Transverse colon (tissue), 4 donors: ENCODE results near the gene FAM241A. TPM values are rescaled to one million over a fixed set of nuclear protein-coding genes. Genes with fewer than 3 reads are reported as not detected.

Experiments
- DNase-seq: peaks from one replicate; pipeline ENCODE4 v3.0.0-alpha.2; 2019
- H3K27ac ChIP-seq, 4 donors: fragments of 200-600 bp; sonication (generic); 2 replicates each; pipeline ENCODE4 v1.5.1; 2016 to 2018; ENCODE audit warnings: inconsistent platforms in 4 of 4
- H3K27me3 ChIP-seq: fragments of 200-600 bp; sonication (generic); 2 replicates; pipeline ENCODE4 v1.5.1; 2017; ENCODE audit warnings: inconsistent platforms
- H3K36me3 ChIP-seq, 4 donors: fragments of 200-600 bp; sonication (generic); 2 replicates each; pipeline ENCODE4 v1.5.1; 2017 to 2019; ENCODE audit warnings: inconsistent platforms in 4 of 4
- H3K4me1 ChIP-seq, 4 donors: fragments of 200-600 bp; sonication (generic); 2 replicates each; pipeline ENCODE4 v1.5.1; 2017 to 2020; ENCODE audit warnings: inconsistent platforms in 4 of 4
- H3K4me3 ChIP-seq, 4 donors: fragments of 200-600 bp; sonication (generic); 1 replicate in 1 of 4; 2 replicates in 3 of 4; pipeline versions ENCODE4 v1.5.1 to v1.6.1; 2017 to 2019; ENCODE audit warnings: inconsistent platforms in 4 of 4
- H3K9me3 ChIP-seq, 2 donors: fragments of 200-600 bp; sonication (generic); 2 replicates each; pipeline ENCODE4 v1.5.1; 2017 to 2019; ENCODE audit warnings: inconsistent platforms in 2 of 2
- EP300 ChIP-seq: sonication (generic); formaldehyde crosslinking; IDR thresholded peaks from one replicate; pipeline ENCODE4 v1.6.1; 2017; ENCODE audit warnings: antibody characterized with exemption, low read depth
- POLR2A ChIP-seq: fragments of 450-650 bp; IDR thresholded peaks from one replicate; pipeline ENCODE4 v1.6.1; 2016; ENCODE audit warnings: antibody characterized with exemption, mild to moderate bottlenecking, moderate library complexity
- POLR2AphosphoS5 ChIP-seq, 3 donors: sonication (generic); formaldehyde crosslinking; IDR thresholded peaks; one replicate each; pipeline ENCODE4 v1.6.1; 2016; ENCODE audit warnings: antibody characterized with exemption in 3 of 3
- WGBS, 2 donors: methylation state at CpG; one replicate each; pipeline ENCODE4 v1.1.5; 2018; ENCODE audit warnings: low coverage in 1 of 2; 5-methylcytosine and 5-hydroxymethylcytosine counted together
- in situ Hi-C, 4 donors: fragments of 200-750 bp; cut with MboI; loops; one replicate each; pipeline versions ENCODE4 v1.15.0 to v1.15.1; 2017; ENCODE audit warnings: low sequenced_read_pairs in 3 of 4, low pct_ligation_motif_present in 1 of 4, low pct_unique_long_range_greater_than_20kb in 1 of 4
- intact Hi-C: fragments of 100-400 bp; cut with DNase I; formaldehyde crosslinking; loops from one replicate; pipeline ENCODE4 v1.15.1; 2023; ENCODE audit warnings: low total_unique reads
- total RNA-seq, 4 donors: library from RNA; depleted of rRNA; stranded (reverse); fragments of >200 nt; gene quantifications; one replicate each; pipeline ENCODE4 v1.1.0, GENCODE V29; 2016
- TF ChIP-seq, protein P1 (sequence below), 5 experiments: fragments of 200-600 bp in 3 of 5; fragments of 450-650 bp in 2 of 5; sonication (generic) in 3 of 5; IDR thresholded peaks; 1 replicate in 2 of 5; 2 replicates in 3 of 5; pipeline ENCODE4 v1.5.1; 2016 to 2017; ENCODE audit warnings: antibody characterized with exemption in 5 of 5, inconsistent platforms in 3 of 5, mild to moderate bottlenecking in 2 of 5, moderate library complexity in 1 of 5

Gene FAM241A
- total RNA-seq, 4 donors from 2014 or later: 0.37 to 4.4 (median 1.7) TPM

- no peak for DNase-seq
- Histone ChIP-seq H3K36me3 (no peaks in the 10 kb centered on the region), H3K9me3 (no peaks in the 10 kb centered on the region), H3K4me1 (peaks cover 0 to 12% (median 6%) of the 10 kb centered on the region in 4 donors), H3K27ac (no peak overlapping the region), H3K27me3 (no peaks in the 10 kb centered on the region), H3K4me3 (no peak overlapping the region)
- intact Hi-C loops: no loop called here
- 96 to 100% methylated on average over 3 of the region's 3 CpGs for WGBS, 2 donors
- in situ Hi-C loops: no loop called here
- TF ChIP-seq, protein P1, sequence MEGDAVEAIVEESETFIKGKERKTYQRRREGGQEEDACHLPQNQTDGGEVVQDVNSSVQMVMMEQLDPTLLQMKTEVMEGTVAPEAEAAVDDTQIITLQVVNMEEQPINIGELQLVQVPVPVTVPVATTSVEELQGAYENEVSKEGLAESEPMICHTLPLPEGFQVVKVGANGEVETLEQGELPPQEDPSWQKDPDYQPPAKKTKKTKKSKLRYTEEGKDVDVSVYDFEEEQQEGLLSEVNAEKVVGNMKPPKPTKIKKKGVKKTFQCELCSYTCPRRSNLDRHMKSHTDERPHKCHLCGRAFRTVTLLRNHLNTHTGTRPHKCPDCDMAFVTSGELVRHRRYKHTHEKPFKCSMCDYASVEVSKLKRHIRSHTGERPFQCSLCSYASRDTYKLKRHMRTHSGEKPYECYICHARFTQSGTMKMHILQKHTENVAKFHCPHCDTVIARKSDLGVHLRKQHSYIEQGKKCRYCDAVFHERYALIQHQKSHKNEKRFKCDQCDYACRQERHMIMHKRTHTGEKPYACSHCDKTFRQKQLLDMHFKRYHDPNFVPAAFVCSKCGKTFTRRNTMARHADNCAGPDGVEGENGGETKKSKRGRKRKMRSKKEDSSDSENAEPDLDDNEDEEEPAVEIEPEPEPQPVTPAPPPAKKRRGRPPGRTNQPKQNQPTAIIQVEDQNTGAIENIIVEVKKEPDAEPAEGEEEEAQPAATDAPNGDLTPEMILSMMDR (IDR thresholded peaks at IDR 0.05): no peak
- no peak for TF ChIP-seq POLR2AphosphoS5 (IDR thresholded peaks at IDR 0.05)
- no peak for TF ChIP-seq EP300
- TF ChIP-seq POLR2A: no peak
These were observed 1.5 kb upstream of the FAM241A start for GRCh38 chr4:112143781-112144180.

- whole genome bisulfite sequencing, 2 donors: 67 to 69% methylated on average over 7 to 20 of the region's 20 CpGs
- Histone ChIP-seq H3K36me3 (no peaks in the 10 kb centered on the region), H3K4me3 (peak overlapping the region in 3 of 4 donors; percentile 75 to 90 (median 88)), H3K9me3 (no peaks in the 10 kb centered on the region), H3K27ac (peak overlapping the region; percentile 91 to 95 (median 94)), H3K27me3 (no peaks in the 10 kb centered on the region), H3K4me1 (peaks cover 0 to 12% (median 6%) of the 10 kb centered on the region in 4 donors)
- intact Hi-C loops: no loop called here
- in situ Hi-C loops: no loop called here
- DNase-seq: no peak
- no peak for TF ChIP-seq POLR2AphosphoS5 (IDR thresholded peaks at IDR 0.05)
- no peak for TF ChIP-seq EP300
- TF ChIP-seq, protein P1 (IDR thresholded peaks at IDR 0.05): no peak
- TF ChIP-seq POLR2A: no peak
These were observed 518 bp upstream of the FAM241A start for GRCh38 chr4:112144546-112145325.

GRCh38 chr4:112145790-112146501 is 692 bp downstream of the FAM241A start:
- Histone ChIP-seq H3K36me3 (no peaks in the 10 kb centered on the region), H3K27me3 (no peaks in the 10 kb centered on the region), H3K27ac (peak overlapping the region; percentile 91 to 95 (median 94)), H3K9me3 (no peaks in the 10 kb centered on the region), H3K4me1 (peaks cover 0 to 12% (median 6%) of the 10 kb centered on the region in 4 donors), H3K4me3 (peak overlapping the region; percentile 75 to 90 (median 84))
- DNase-seq: peak; percentile 55
- WGBS, 2 donors: 1% methylated on average over 12 to 43 of the region's 53 CpGs
- TF ChIP-seq, protein P1 (IDR thresholded peaks at IDR 0.05): peak in 2 of 5 experiments; percentile 9 to 25
- no peak for TF ChIP-seq POLR2A
- no peak for TF ChIP-seq EP300
- peak in 1 of 3 donors; percentile 5 for TF ChIP-seq POLR2AphosphoS5 (IDR thresholded peaks at IDR 0.05)
- in situ Hi-C loops: no loop called here
- intact Hi-C loops: no loop called here

DNA sequence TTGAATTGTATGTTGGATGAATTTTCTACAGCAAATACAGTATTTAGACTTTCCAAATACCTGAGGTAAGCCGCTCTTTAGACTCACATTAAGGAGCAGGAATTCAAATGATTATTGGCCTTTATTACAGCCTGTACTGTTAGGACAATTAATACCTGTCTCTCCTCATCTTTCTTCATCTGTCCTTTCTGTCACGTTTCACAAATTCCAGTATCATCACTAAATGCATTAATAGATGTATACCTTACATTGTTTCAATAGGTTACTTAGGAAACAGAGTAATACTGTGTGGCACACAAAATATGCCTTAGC is 1.2 kb downstream of the FAM241A start:
- TF ChIP-seq EP300 (no peak), POLR2AphosphoS5 (IDR thresholded peaks at IDR 0.05) (no peak), POLR2A (no peak)
- TF ChIP-seq, protein P1 (IDR thresholded peaks at IDR 0.05): no peak
- 27 to 32% methylated on average over 2 of the region's 2 CpGs for WGBS, 2 donors
- no peak for DNase-seq
- Histone ChIP-seq H3K4me3 (peak overlapping the region; percentile 75 to 90 (median 84)), H3K27me3 (no peaks in the 10 kb centered on the region), H3K9me3 (no peaks in the 10 kb centered on the region), H3K4me1 (peaks cover 0 to 12% (median 6%) of the 10 kb centered on the region in 4 donors), H3K36me3 (no peaks in the 10 kb centered on the region), H3K27ac (peak overlapping the region; percentile 91 to 95 (median 94))
- in situ Hi-C loops (no loop called here), intact Hi-C loops (no loop called here)
